Glutamatergic neuron (in vitro differentiated cells): ENCODE results near the gene PPP1R9A. TPM values are rescaled to one million over a fixed set of nuclear protein-coding genes. Genes with fewer than 3 reads are reported as not detected.
A peak's percentile ranks its signal among the peaks of the same experiment; 100 is the strongest.

ENCODE experiments used
- DNase-seq: peaks from one replicate; pipeline ENCODE4 v3.0.0; 2022
- H3K27ac Mint-ChIP-seq: one replicate; pipeline ENCODE4 v1.8.0; 2020; ENCODE audit warnings: mild to moderate bottlenecking, mixed read lengths, inconsistent platforms; ENCODE audit not compliant: unreplicated experiment
- H3K27me3 Mint-ChIP-seq: one replicate; pipeline ENCODE4 v1.8.0; 2020; ENCODE audit warnings: mild to moderate bottlenecking, moderate library complexity, mixed read lengths, inconsistent platforms; ENCODE audit not compliant: unreplicated experiment
- H3K36me3 Mint-ChIP-seq: one replicate; pipeline ENCODE4 v1.8.0; 2020; ENCODE audit warnings: mild to moderate bottlenecking, mixed read lengths, inconsistent platforms; ENCODE audit not compliant: unreplicated experiment
- H3K4me1 Mint-ChIP-seq: one replicate; pipeline ENCODE4 v1.8.0; 2020; ENCODE audit warnings: mild to moderate bottlenecking, low read depth, mixed read lengths, inconsistent platforms; ENCODE audit not compliant: unreplicated experiment
- H3K4me3 Mint-ChIP-seq: one replicate; pipeline ENCODE4 v1.8.0; 2020; ENCODE audit warnings: mild to moderate bottlenecking, mixed read lengths, inconsistent platforms; ENCODE audit not compliant: unreplicated experiment
- H3K9me3 Mint-ChIP-seq: one replicate; pipeline ENCODE4 v1.8.0; 2020; ENCODE audit warnings: mild to moderate bottlenecking, moderate library complexity, mixed read lengths, inconsistent platforms; ENCODE audit not compliant: unreplicated experiment
- CTCF ChIP-seq: fragments of 200-600 bp; sonication (generic); IDR thresholded peaks from one replicate; pipeline ENCODE4 v1.5.0; 2021; ENCODE audit not compliant: partially characterized antibody, unreplicated experiment
- total RNA-seq: library from RNA; stranded (reverse); fragmentation: NEBNext Ultra II Directional; extraction: Animal tissue kit (Norgen Biotek cat#: 25700); gene quantifications from one replicate; pipeline ENCODE4 v1.2.1, GENCODE V29; 2021; ENCODE audit not compliant: unreplicated experiment

The PPP1R9A gene
- total RNA-seq, 1 donor from 2014 or later, result 14.7 TPM

GRCh38 chr7:95191795-95192194 lies 284.4 kb downstream of the PPP1R9A start:
- TF ChIP-seq CTCF, result no peak
- Mint-ChIP-seq H3K27ac (no peak overlapping the region), H3K4me3 (no peak overlapping the region), H3K4me1 (no peaks in the 10 kb centered on the region), H3K9me3 (no peaks in the 10 kb centered on the region), H3K27me3 (no peaks in the 10 kb centered on the region), H3K36me3 (no peaks in the 10 kb centered on the region)
- no peak for DNase-seq

DNA sequence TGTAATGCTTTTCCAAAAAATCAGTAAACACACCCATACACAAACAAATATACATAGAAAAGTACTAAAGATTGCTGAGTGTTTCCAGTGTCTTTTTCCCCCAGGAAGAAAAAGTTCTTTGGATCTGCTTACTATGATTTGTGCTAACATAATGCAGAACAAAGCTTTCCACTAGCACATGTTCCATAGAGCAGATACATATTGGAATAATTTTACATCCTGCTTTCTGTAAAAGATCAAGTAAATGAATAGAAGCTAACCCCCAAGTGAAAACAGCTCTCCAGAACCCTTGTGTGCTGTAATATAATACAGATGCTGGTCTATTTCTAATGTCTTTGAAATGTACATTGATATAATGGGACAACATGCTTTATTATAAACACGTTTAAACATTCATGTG lies 291.5 kb downstream of the PPP1R9A start:
- Mint-ChIP-seq H3K4me3 (no peak overlapping the region), H3K9me3 (peaks cover 2% of the 10 kb centered on the region), H3K36me3 (no peaks in the 10 kb centered on the region), H3K27ac (no peak overlapping the region), H3K4me1 (peaks cover 3% of the 10 kb centered on the region), H3K27me3 (no peaks in the 10 kb centered on the region)
- no peak for DNase-seq
- TF ChIP-seq CTCF, result no peak

- peaks cover 2% of the 10 kb centered on the region for H3K9me3 Mint-ChIP-seq
- no peaks in the 10 kb centered on the region for H3K36me3 Mint-ChIP-seq
- no peak overlapping the region for H3K4me3 Mint-ChIP-seq
- DNase-seq, result peak; percentile 40
- H3K27me3 Mint-ChIP-seq, result no peaks in the 10 kb centered on the region
- no peak overlapping the region for H3K27ac Mint-ChIP-seq
- TF ChIP-seq CTCF, result peak; percentile 62
- peaks cover 3% of the 10 kb centered on the region for H3K4me1 Mint-ChIP-seq
Measured at GRCh38 chr7:95199779-95200558, 292.6 kb downstream of the PPP1R9A start.

GRCh38 chr7:95200741-95201140 lies 293.3 kb downstream of the PPP1R9A start:
- peaks cover 6% of the 10 kb centered on the region for H3K4me1 Mint-ChIP-seq
- DNase-seq, result no peak
- H3K27me3 Mint-ChIP-seq, result no peaks in the 10 kb centered on the region
- H3K27ac Mint-ChIP-seq, result no peak overlapping the region
- H3K9me3 Mint-ChIP-seq, result peaks cover 2% of the 10 kb centered on the region
- no peaks in the 10 kb centered on the region for H3K36me3 Mint-ChIP-seq
- H3K4me3 Mint-ChIP-seq, result no peak overlapping the region
- TF ChIP-seq CTCF, result no peak

- no peaks in the 10 kb centered on the region for H3K27me3 Mint-ChIP-seq
- no peak for TF ChIP-seq CTCF
- H3K9me3 Mint-ChIP-seq, result peaks cover 2% of the 10 kb centered on the region
- H3K4me1 Mint-ChIP-seq, result peaks cover 11% of the 10 kb centered on the region
- no peaks in the 10 kb centered on the region for H3K36me3 Mint-ChIP-seq
- H3K4me3 Mint-ChIP-seq, result no peak overlapping the region
- no peak for DNase-seq
- H3K27ac Mint-ChIP-seq, result no peak overlapping the region
Measured at GRCh38 chr7:95201727-95202126, 294.3 kb downstream of the PPP1R9A start.
